ENCODE data around the gene MYL7. TPM values are rescaled to one million over a fixed set of nuclear protein-coding genes. Genes with fewer than 3 reads are reported as not detected.

Gene MYL7
- total RNA-seq, 4 donors from 2014 or later, result not detected

- Histone ChIP-seq H3K4me3 (no peak overlapping the region), H3K4me1 (peaks cover 15 to 19% (median 19%) of the 10 kb centered on the region in 4 donors), H3K9me3 (no peaks in the 10 kb centered on the region), H3K27ac (replicated peaks in 1 of 4) (no peak overlapping the region), H3K27me3 (peaks cover 0 to 22% (median 4%) of the 10 kb centered on the region in 4 donors), H3K36me3 (no peaks in the 10 kb centered on the region)
- no peak for DNase-seq (ENCODE audit: extremely low spot score)
- intact Hi-C loops (cut with DNase I), result no loop called here
- TF ChIP-seq EP300 (IDR thresholded peaks at IDR 0.05) (no peak), POLR2A (IDR thresholded peaks at IDR 0.05; ENCODE audit: low read depth) (no peak), POLR2AphosphoS5 (IDR thresholded peaks at IDR 0.05) (no peak), CTCF (IDR thresholded peaks at IDR 0.05) (no peak)
- 84% methylated on average over 9 of the region's 9 CpGs for WGBS
Observed at GRCh38 chr7:44148961-44149536, 7.9 kb upstream of the MYL7 start.

- Histone ChIP-seq H3K27me3 (peaks cover 0 to 22% (median 4%) of the 10 kb centered on the region in 4 donors), H3K4me3 (no peak overlapping the region), H3K36me3 (no peaks in the 10 kb centered on the region), H3K4me1 (peaks cover 15 to 19% (median 19%) of the 10 kb centered on the region in 4 donors), H3K9me3 (no peaks in the 10 kb centered on the region), H3K27ac (replicated peaks in 1 of 4) (no peak overlapping the region)
- DNase-seq (ENCODE audit: extremely low spot score), result no peak
- intact Hi-C loops (cut with DNase I), result no loop called here
- 88% methylated on average over 2 of the region's 2 CpGs for WGBS
- no peak for TF ChIP-seq POLR2A (IDR thresholded peaks at IDR 0.05; ENCODE audit: low read depth)
- no peak for TF ChIP-seq EP300 (IDR thresholded peaks at IDR 0.05)
- TF ChIP-seq CTCF (IDR thresholded peaks at IDR 0.05), result no peak
- TF ChIP-seq POLR2AphosphoS5 (IDR thresholded peaks at IDR 0.05), result no peak
Observed at GRCh38 chr7:44148166-44148565, 7.0 kb upstream of the MYL7 start.

- 62% methylated on average over 26 of the region's 33 CpGs for WGBS
- H3K4me1 ChIP-seq, result peaks cover 15 to 19% (median 19%) of the 10 kb centered on the region in 4 donors
- peaks cover 0 to 22% (median 4%) of the 10 kb centered on the region in 4 donors for H3K27me3 ChIP-seq
- TF ChIP-seq POLR2AphosphoS5 (IDR thresholded peaks at IDR 0.05), result no peak
- TF ChIP-seq CTCF (IDR thresholded peaks at IDR 0.05), result no peak
- TF ChIP-seq EP300 (IDR thresholded peaks at IDR 0.05), result no peak
- TF ChIP-seq POLR2A (IDR thresholded peaks at IDR 0.05; ENCODE audit: low read depth), result no peak
- no peak overlapping the region for H3K4me3 ChIP-seq
- intact Hi-C loops (cut with DNase I), result no loop called here
- H3K9me3 ChIP-seq, result no peaks in the 10 kb centered on the region
- no peak for DNase-seq (ENCODE audit: extremely low spot score)
- no peak overlapping the region for H3K27ac ChIP-seq (replicated peaks in 1 of 4)
- H3K36me3 ChIP-seq, result no peaks in the 10 kb centered on the region
Observed at GRCh38 chr7:44147026-44147991, 6.2 kb upstream of the MYL7 start.

GRCh38 chr7:44145969-44146911 is 5.1 kb upstream of the MYL7 start:
- Histone ChIP-seq H3K4me1 (peaks cover 15 to 19% (median 19%) of the 10 kb centered on the region in 4 donors), H3K36me3 (no peaks in the 10 kb centered on the region), H3K4me3 (peak overlapping the region; percentile 54 to 66 (median 57)), H3K27me3 (peaks cover 0 to 22% (median 4%) of the 10 kb centered on the region in 4 donors), H3K27ac (replicated peaks in 1 of 4) (peak overlapping the region in 1 of 4 donors; percentile 20), H3K9me3 (no peaks in the 10 kb centered on the region)
- WGBS, result 36% methylated on average over 34 of the region's 65 CpGs
- DNase-seq (ENCODE audit: extremely low spot score), result no peak
- intact Hi-C loops (cut with DNase I), result no loop called here
- TF ChIP-seq EP300 (IDR thresholded peaks at IDR 0.05), result no peak
- no peak for TF ChIP-seq POLR2AphosphoS5 (IDR thresholded peaks at IDR 0.05)
- no peak for TF ChIP-seq CTCF (IDR thresholded peaks at IDR 0.05)
- no peak for TF ChIP-seq POLR2A (IDR thresholded peaks at IDR 0.05; ENCODE audit: low read depth)
